CD4-positive, alpha-beta T cell treated with Interleukin-4 for 4 hours (primary cell): ENCODE results near the gene NAT8.
"Not testable (repeated sequence)": the region's sequence is repeated elsewhere in the genome, so short reads cannot be mapped to it uniquely, and the experiment has no call there.

Experiments
- DNase-seq: peaks from one replicate; pipeline ENCODE4 v3.0.0-alpha.2; 2020

NAT8 gene

GRCh38 chr2:73642338-73643018 lies at the start of gene NAT8:
NAT8 (minus strand) TSS chr2:73642422; CDS start chr2:73641628, 794 bp downstream.
- DNase-seq: no peak

- DNase-seq: peak; percentile 20
These were observed 48.3 kb upstream of the NAT8 start for GRCh38 chr2:73690372-73691088.

GRCh38 chr2:73688494-73688893 lies 46.3 kb upstream of the NAT8 start:
- DNase-seq: not testable (repeated sequence)

GRCh38 chr2:73685764-73686438 lies 43.7 kb upstream of the NAT8 start:
- DNase-seq: no peak

- DNase-seq: not testable (repeated sequence)
These were observed 42.7 kb upstream of the NAT8 start for GRCh38 chr2:73684905-73685304.

GRCh38 chr2:73684325-73684724 lies 42.1 kb upstream of the NAT8 start:
- not testable (repeated sequence) for DNase-seq

GRCh38 chr2:73679951-73680571 lies 37.8 kb upstream of the NAT8 start:
- DNase-seq: peak; percentile 11

- not testable (repeated sequence) for DNase-seq
These were observed 37.0 kb upstream of the NAT8 start for GRCh38 chr2:73679237-73679636.

- DNase-seq: not testable (repeated sequence)
These were observed 35.8 kb upstream of the NAT8 start for GRCh38 chr2:73678008-73678407.

GRCh38 chr2:73676211-73676610 lies 34.0 kb upstream of the NAT8 start:
- not testable (repeated sequence) for DNase-seq

GRCh38 chr2:73674696-73675157 lies 32.5 kb upstream of the NAT8 start:
- DNase-seq: not testable (repeated sequence)

- not testable (repeated sequence) for DNase-seq
These were observed 27.8 kb upstream of the NAT8 start for GRCh38 chr2:73669976-73670375.

GRCh38 chr2:73667239-73667638 lies 25.0 kb upstream of the NAT8 start:
- not testable (repeated sequence) for DNase-seq

GRCh38 chr2:73654175-73654574 lies 12.0 kb upstream of the NAT8 start:
- DNase-seq: no peak

GRCh38 chr2:73652348-73652747 lies 10.1 kb upstream of the NAT8 start:
- DNase-seq: no peak

- DNase-seq: no peak
These were observed 9.5 kb upstream of the NAT8 start for GRCh38 chr2:73651591-73652230.

- DNase-seq: not testable (repeated sequence)
These were observed 5.5 kb upstream of the NAT8 start for GRCh38 chr2:73647690-73648089.

GRCh38 chr2:73641767-73642062 lies 507 bp downstream of the NAT8 start:
- no peak for DNase-seq

- DNase-seq: no peak
These were observed 1.1 kb downstream of the NAT8 start for GRCh38 chr2:73640946-73641766.

- DNase-seq: no peak
These were observed 1.7 kb downstream of the NAT8 start for GRCh38 chr2:73640511-73640911.

GRCh38 chr2:73638429-73638828 lies 3.8 kb downstream of the NAT8 start:
- no peak for DNase-seq

GRCh38 chr2:73636977-73637376 lies 5.2 kb downstream of the NAT8 start:
- not testable (repeated sequence) for DNase-seq
